Measurements from ENCODE around the gene MIS18BP1. TPM values are rescaled to one million over a fixed set of nuclear protein-coding genes. Genes with fewer than 3 reads are reported as not detected.

MIS18BP1 gene
- total RNA-seq, 1 donor from 2014 or later = 9.8 TPM

GRCh38 chr14:45181806-45182205 lies 71.2 kb downstream of the MIS18BP1 start:
- DNase-seq (ENCODE audit: low read depth) (no peak), FAIRE-seq (no peak)
- no peak overlapping the region for H2AFZ ChIP-seq (ENCODE audit: low read depth, low read length)
- H3K79me2 ChIP-seq (ENCODE audit: insufficient read depth, low read length) = no peaks in the 10 kb centered on the region
- no peaks in the 10 kb centered on the region for H3K9me3 ChIP-seq (ENCODE audit: insufficient read depth, low read depth, low read length)
- H3K36me3 Mint-ChIP-seq (ENCODE audit: low read depth, unreplicated experiment) = no peaks in the 10 kb centered on the region
- H3K9me3 Mint-ChIP-seq (ENCODE audit: unreplicated experiment) = no peaks in the 10 kb centered on the region
- no peak overlapping the region for H3K4me3 ChIP-seq (ENCODE audit: insufficient read depth, low read depth, low read length)
- H3K36me3 ChIP-seq (ENCODE audit: insufficient read depth, low read length) = no peaks in the 10 kb centered on the region
- H3K9ac ChIP-seq (ENCODE audit: low read length) = no peak overlapping the region
- no peak overlapping the region for H3K27ac Mint-ChIP-seq (ENCODE audit: unreplicated experiment)
- no peaks in the 10 kb centered on the region for H3K4me1 ChIP-seq (ENCODE audit: insufficient read depth, low read length)
- no peak overlapping the region for H3K4me3 Mint-ChIP-seq (ENCODE audit: unreplicated experiment)
- no peak overlapping the region for H3K27ac ChIP-seq (ENCODE audit: low read depth, low read length)
- H3K4me2 ChIP-seq (ENCODE audit: low read length) = no peak overlapping the region
- no peaks in the 10 kb centered on the region for H3K27me3 Mint-ChIP-seq (ENCODE audit: low read depth, unreplicated experiment)
- H3K27me3 ChIP-seq (ENCODE audit: insufficient read depth, low read length) = no peaks in the 10 kb centered on the region
- TF ChIP-seq CTCF (IDR thresholded peaks at IDR 0.05; ENCODE audit: insufficient read depth, low read depth, low read length) (no peak), EZH2 (IDR thresholded peaks at IDR 0.05; ENCODE audit: insufficient read depth, low read length) (no peak)
- no peaks in the 10 kb centered on the region for H3K4me1 Mint-ChIP-seq (ENCODE audit: low read depth, unreplicated experiment)
- H4K20me1 ChIP-seq (ENCODE audit: insufficient read depth, low read length) = no peaks in the 10 kb centered on the region

DNA sequence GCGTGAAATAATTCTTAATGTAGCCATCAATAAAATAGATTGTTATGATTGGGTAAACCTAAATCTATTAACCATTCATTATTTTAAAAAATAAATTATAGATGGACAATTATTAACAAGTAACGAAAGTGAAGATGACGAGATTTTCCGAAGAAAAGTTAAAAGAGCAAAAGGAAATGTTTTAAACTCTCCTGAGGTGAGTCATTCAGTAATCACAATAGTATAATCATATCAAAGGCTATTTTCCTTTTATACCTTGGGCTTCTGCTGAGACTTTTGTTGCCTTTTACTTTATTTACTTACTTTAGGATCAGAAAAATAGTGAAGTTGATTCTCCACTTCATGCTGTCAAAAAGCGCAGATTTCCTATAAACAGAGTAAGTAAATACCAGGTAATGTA lies 71.7 kb downstream of the MIS18BP1 start:
- Histone ChIP-seq H3K27me3 (ENCODE audit: insufficient read depth, low read length) (no peaks in the 10 kb centered on the region), H3K4me3 (ENCODE audit: insufficient read depth, low read depth, low read length) (no peak overlapping the region), H3K9me3 (ENCODE audit: insufficient read depth, low read depth, low read length) (no peaks in the 10 kb centered on the region), H3K36me3 (ENCODE audit: insufficient read depth, low read length) (no peaks in the 10 kb centered on the region), H2AFZ (ENCODE audit: low read depth, low read length) (no peak overlapping the region), H3K79me2 (ENCODE audit: insufficient read depth, low read length) (no peaks in the 10 kb centered on the region), H3K27ac (ENCODE audit: low read depth, low read length) (peak overlapping the region; percentile 24), H3K9ac (ENCODE audit: low read length) (no peak overlapping the region), H3K4me1 (ENCODE audit: insufficient read depth, low read length) (no peaks in the 10 kb centered on the region), H3K4me2 (ENCODE audit: low read length) (peak overlapping the region; percentile 43), H4K20me1 (ENCODE audit: insufficient read depth, low read length) (no peaks in the 10 kb centered on the region)
- Mint-ChIP-seq H3K4me1 (ENCODE audit: low read depth, unreplicated experiment) (no peaks in the 10 kb centered on the region), H3K36me3 (ENCODE audit: low read depth, unreplicated experiment) (no peaks in the 10 kb centered on the region), H3K27ac (ENCODE audit: unreplicated experiment) (no peak overlapping the region), H3K9me3 (ENCODE audit: unreplicated experiment) (no peaks in the 10 kb centered on the region), H3K27me3 (ENCODE audit: low read depth, unreplicated experiment) (no peaks in the 10 kb centered on the region), H3K4me3 (ENCODE audit: unreplicated experiment) (no peak overlapping the region)
- DNase-seq (ENCODE audit: low read depth) (peak; percentile 26), FAIRE-seq (no peak)
- no peak for TF ChIP-seq EZH2 (IDR thresholded peaks at IDR 0.05; ENCODE audit: insufficient read depth, low read length)
- no peak for TF ChIP-seq CTCF (IDR thresholded peaks at IDR 0.05; ENCODE audit: insufficient read depth, low read depth, low read length)

- no peak overlapping the region for H2AFZ ChIP-seq (ENCODE audit: low read depth, low read length)
- no peak for TF ChIP-seq CTCF (IDR thresholded peaks at IDR 0.05; ENCODE audit: insufficient read depth, low read depth, low read length)
- TF ChIP-seq EZH2 (IDR thresholded peaks at IDR 0.05; ENCODE audit: insufficient read depth, low read length) = no peak
- no peaks in the 10 kb centered on the region for H3K27me3 ChIP-seq (ENCODE audit: insufficient read depth, low read length)
- no peak overlapping the region for H3K9ac ChIP-seq (ENCODE audit: low read length)
- no peak overlapping the region for H3K4me2 ChIP-seq (ENCODE audit: low read length)
- no peak for FAIRE-seq
- H3K79me2 ChIP-seq (ENCODE audit: insufficient read depth, low read length) = no peaks in the 10 kb centered on the region
- H3K36me3 ChIP-seq (ENCODE audit: insufficient read depth, low read length) = no peaks in the 10 kb centered on the region
- peak; percentile 65 for DNase-seq (ENCODE audit: low read depth)
- Mint-ChIP-seq H3K4me1 (ENCODE audit: low read depth, unreplicated experiment) (no peaks in the 10 kb centered on the region), H3K36me3 (ENCODE audit: low read depth, unreplicated experiment) (no peaks in the 10 kb centered on the region), H3K4me3 (ENCODE audit: unreplicated experiment) (no peak overlapping the region), H3K27me3 (ENCODE audit: low read depth, unreplicated experiment) (no peaks in the 10 kb centered on the region), H3K27ac (ENCODE audit: unreplicated experiment) (no peak overlapping the region), H3K9me3 (ENCODE audit: unreplicated experiment) (no peaks in the 10 kb centered on the region)
- H3K4me3 ChIP-seq (ENCODE audit: insufficient read depth, low read depth, low read length) = no peak overlapping the region
- H3K4me1 ChIP-seq (ENCODE audit: insufficient read depth, low read length) = no peaks in the 10 kb centered on the region
- H3K27ac ChIP-seq (ENCODE audit: low read depth, low read length) = no peak overlapping the region
- no peaks in the 10 kb centered on the region for H3K9me3 ChIP-seq (ENCODE audit: insufficient read depth, low read depth, low read length)
- H4K20me1 ChIP-seq (ENCODE audit: insufficient read depth, low read length) = no peaks in the 10 kb centered on the region
These were observed 75.9 kb downstream of the MIS18BP1 start for GRCh38 chr14:45177076-45177475.
